T-helper 1 cell treated with Interleukin-12 subunit alpha and Interleukin-12 subunit beta and Interleukin-4 antibody, amounts not matched to agents 30 ng/mL and 1 ng/mL, for 36 hours (primary cell): Measurements from ENCODE around the gene ZNF426. TPM values are rescaled to one million over a fixed set of nuclear protein-coding genes. Genes with fewer than 3 reads are reported as not detected.
"Not testable (repeated sequence)": the region's sequence is repeated elsewhere in the genome, so short reads cannot be mapped to it uniquely, and the experiment has no call there.

Experiments used
- intact Hi-C: fragments of 100-400 bp; cut with micrococcal nuclease; formaldehyde crosslinking; loops from one replicate; pipeline ENCODE4 v1.15.1; 2024
- total RNA-seq: library from RNA; stranded (reverse); gene quantifications from 2 replicates; pipeline ENCODE4 v1.2.3, GENCODE V29; 2022

The ZNF426 gene
- 11.3 and 12.8 TPM in 2 replicates for total RNA-seq

DNA sequence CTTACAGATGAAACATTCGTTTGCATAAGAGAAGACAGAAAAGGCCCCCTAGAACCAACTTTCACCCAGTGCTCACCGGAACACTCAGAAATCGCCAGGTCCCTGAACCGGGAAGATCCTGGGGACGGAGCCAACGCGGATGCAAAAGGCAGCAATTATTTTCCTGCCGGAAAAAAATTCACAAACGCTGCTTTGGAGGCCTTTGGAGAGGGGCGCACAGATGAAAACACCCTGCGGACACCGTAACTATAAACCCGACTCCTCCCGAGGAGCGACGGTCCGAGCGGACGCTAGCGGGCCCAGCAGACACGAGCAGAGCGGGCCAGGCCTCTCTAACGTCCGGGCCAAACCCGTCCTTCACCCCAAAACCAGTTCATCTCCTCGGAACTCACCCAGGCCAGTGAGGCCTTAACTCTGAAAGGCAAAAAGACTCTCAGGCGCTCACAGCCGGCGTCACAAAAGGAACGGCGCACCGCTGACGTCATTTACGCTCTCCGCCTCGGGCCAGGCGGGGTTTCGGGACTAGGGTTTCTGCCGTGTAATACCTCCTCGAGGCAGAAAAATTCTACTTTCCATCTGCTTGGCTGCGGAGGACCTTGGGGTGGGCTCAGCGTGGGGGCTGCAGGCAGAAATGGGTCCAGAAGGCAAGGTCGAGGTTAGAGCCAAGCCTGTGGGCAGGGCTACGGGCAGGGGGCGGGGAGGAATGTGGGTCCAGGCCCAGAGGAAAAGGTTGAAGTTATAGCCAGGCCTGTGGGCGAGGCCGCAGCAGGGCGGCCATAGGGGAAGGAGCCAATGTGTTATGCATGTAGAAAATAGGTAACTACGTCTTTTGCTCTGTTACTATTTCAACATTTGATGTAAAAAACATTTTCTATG is at the start of gene ZNF426:
Gene ZNF426, minus strand, starts transcription at position 463 of the 876 bp plus-strand sequence. CDS start 2,413 bp downstream, outside the sequence.
- intact Hi-C loops = loop anchor here (1.0 to 5.0 kb wide), 9 partner anchors 30 to 398 kb away; partner anchors contain the start of genes ZNF121, ZNF266, ZNF317 and ZNF559

DNA sequence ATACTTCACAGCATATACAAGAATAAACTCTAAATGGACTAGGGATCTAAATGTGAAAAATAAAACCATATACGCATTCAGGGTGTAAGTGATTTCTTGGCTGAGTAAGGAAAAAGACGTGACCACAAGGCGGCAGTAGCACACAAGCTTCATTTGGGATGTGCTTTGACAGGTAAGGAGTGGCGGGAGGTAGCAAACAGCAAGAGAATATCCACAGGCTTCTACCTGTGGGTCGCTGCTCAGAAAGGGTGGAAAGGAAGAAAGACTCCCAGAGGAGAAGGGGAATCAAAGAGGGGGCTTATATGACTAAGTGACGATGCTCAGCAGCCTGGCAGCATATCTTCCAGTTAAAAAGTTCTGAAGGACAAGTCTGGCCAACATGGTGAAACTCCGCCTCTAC is 48.3 kb upstream of the ZNF426 start:
- intact Hi-C loops = loop anchor here (1.0 to 10.0 kb wide), 6 partner anchors 88 to 450 kb away; partner anchors contain the start of gene ZNF562

DNA sequence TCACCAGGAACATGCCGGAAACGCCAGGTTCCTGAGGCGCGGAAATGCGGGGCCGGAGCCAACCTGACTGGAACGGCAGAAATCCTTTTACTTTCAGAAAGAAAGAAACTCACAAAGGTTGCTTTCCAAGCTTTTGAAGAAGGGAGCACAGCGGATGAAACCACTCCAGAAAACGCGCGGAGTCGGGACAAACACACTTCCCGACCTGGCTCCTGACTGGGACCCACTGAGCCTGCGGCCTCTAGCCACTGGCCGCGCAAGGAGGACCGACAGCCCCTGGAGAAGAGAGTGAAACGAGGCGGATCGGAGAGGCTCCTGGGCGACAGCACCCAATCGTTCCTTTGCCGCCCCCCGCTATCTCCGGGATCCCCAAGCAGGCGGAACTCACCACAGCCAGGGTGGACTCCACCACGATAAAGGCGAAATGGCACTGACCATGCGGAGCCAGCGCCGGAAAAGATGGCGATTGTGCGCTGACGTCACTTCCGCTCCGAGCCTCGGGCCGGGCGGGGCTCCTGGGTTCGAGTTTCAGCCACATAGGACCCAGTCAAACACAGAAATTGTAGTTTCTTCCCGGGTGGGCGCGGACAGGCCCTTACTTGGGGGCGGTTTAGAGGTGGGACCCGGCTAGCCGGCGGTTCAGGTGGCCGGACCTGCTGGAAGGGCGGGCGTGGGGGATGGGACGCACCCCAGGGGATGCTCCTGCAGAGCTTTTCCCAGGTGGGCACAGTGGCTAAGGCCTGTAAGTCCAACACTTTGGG is 45.8 kb upstream of the ZNF426 start, which contains the start of gene ZNF121:
Gene ZNF121, minus strand, starts transcription at position 432 of the 761 bp plus-strand sequence. CDS start 16,407 bp downstream, outside the sequence.
- intact Hi-C loops = loop anchor here (1.0 to 10.0 kb wide), 8 partner anchors 37 to 444 kb away; partner anchors contain the start of genes FBXL12, ZNF266, ZNF317 and ZNF426

DNA sequence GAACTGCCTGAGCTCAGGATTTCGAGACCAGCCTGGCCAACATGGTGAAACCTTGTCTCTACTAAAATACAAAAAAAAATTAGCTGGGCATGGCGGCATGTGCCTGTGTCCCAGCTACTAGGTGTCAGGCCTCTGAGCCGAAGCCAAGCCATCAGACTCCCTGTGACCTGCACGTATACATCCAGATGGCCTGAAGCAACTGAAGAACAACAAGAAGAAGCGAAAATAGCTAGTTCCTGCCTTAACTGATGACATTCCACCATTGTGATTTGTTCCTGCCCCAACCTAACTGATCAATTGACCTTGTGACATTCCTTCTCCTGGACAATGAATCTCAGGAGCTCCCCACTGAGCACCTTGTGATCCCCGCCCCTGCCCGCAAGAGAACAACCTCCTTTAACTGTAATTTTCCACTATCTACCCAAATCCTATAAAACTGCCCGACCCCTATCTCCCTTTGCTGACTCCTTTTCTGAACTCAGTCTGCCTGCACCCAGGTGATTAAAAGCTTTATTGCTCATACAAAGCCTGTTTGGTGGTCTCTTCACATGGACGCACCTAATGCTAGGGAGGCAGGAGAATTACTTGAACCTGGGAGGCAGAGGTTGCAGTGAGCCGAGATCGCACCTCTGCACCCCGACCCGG is 43.8 kb upstream of the ZNF426 start:
- intact Hi-C loops = loop anchor here (10.0 kb wide), 1 partner anchor 93 kb away; the partner anchor contains the start of gene ZNF562

DNA sequence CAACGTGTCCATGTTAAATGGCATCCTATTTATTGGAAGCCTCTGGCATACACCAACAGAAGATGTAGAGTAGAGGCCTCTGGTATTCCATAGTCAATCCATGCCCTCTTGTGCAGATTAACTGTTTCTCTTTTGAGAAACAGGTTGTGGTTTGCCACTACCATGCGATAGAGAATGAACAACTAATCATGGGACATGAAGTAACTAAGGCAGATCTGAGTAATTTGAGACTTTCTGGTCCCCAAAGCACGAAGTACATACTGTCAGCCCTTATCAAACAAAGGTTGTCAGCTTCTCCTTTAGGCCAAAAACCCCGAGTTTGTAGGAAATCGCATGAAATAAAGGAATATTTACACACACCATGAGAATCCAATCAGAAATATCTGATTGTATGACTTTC is 42.3 kb upstream of the ZNF426 start:
- intact Hi-C loops = loop anchor here (10.0 kb wide), 1 partner anchor 94 kb away; the partner anchor contains the start of gene ZNF562

DNA sequence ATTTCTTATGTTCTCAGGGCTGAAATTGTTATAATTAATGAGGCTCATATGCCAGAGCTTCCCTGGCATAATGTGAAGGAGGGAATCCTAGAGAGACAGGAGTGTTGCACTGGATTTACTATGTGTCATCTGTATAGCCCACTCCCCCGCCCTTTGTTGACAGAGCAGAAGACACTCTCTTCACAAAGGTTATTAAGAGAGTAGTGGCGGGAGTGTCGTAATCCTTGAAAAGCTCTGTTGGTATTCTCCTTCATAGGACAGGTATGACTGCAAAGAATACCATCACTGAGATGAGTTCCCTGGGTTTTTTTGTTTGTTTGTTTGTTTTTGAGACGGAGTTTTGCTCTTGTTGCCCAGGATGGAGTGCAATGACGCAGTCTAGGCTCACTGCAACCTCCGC is 31.8 kb upstream of the ZNF426 start:
- intact Hi-C loops = no loop called here

DNA sequence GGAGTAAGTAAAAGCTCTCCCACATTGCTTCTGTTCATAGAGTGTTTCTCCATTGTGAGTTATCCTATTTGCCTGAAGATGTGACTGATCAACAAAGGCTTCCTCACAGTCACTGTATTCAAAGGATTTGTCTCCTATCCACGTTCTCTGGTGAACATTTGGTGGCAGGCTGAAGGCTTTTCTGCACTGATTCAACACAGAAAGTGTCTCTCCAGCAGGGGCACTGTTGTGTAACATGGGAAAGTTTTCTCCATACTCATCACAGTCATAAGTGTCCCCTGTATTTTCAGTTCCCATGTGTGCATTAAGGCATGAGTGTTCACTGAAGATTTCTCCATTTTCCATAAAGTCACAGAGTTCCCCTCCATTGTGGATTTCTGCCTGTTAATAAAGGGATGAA is 28.3 kb upstream of the ZNF426 start:
- intact Hi-C loops = no loop called here

DNA sequence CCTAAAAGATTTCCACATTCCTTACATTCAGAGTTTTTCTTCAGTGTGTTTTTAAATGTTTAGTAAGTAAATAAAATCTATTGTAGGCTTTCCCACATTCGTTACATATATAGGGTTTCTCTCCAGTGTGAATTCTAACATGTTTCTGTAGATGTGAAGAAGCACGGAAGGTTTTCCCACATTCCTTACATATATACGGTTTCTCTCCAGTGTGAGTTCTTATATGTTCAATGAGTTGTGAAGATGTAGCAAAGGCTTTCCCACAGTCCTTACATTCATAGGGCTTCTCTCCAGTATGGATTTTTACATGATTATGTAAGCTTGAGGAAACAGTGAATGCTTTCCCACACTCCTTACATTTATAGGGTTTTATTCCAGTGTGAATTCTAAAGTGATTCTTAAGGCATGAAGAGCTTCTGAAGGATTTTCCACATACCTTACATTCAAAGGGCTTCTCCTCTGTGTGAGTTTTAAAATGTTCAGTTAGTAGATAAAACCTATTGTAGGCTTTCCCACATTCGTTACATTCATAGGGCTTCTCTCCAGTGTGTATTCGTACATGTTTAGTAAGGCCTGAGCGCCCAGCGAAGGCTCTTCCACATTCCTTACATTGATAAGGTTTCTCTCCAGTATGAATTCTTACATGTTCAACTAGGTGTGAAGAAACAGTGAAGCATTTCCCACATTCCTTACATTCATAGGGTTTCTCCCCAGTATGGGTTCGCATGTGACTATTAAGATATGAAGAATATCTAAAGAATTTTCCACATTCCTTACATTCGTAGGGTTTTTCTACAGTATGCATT is 27.7 kb upstream of the ZNF426 start:
- intact Hi-C loops = no loop called here

DNA sequence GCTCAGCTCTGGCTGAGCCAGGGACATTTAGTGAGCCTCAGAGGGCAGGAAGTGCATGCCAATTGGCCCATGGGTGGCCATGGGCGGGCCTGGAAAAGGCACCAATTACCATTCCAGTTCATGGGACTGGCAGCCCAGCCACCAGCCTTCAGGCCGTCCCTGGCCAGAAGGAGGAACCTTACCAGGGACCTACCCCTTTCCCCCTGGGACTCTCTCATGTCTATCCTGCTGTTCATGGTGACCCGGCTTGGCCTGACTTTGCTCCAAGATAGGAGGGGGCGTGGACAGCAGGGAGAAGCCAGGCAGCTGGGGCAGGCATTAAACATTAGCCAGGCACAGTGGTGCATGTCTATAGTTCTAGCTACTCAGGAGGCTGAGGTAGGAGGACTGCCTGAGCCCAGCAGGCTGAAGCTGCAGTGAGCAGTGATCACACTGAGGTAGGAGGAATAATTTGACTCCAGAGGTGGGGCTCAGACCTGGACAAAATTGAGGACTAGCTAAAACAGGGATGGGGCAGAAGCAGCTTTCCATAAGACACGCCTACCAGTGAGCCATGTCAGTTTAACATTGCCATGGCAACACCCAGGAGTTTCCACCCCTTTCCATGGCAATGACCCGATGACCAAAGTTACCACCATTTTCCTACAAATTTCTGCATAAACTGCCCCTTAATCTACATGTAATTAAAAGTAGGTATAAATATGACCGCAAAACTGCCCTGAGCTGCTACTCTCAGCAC is 14.3 kb upstream of the ZNF426 start:
- intact Hi-C loops = no loop called here

DNA sequence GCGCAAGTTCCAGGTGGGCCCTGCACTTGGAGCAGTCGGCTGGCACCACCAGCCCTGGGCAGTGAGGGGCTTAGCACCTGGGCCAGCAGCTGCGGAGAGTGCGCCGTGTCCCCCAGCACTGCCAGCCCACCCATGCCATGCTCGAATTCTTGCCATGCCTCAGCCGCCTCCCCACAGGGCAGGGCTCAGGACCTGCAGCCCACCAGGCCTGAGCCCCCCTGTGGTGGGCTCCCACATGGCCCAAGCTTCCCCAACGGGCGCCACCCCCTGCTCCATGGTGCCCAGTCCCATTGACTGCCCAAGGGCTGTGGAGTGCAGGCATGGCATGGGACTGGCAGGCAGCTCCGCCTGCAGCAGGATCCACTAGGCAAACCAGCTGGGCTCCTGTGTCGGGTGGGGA is 9.4 kb upstream of the ZNF426 start:
- intact Hi-C loops = no loop called here

DNA sequence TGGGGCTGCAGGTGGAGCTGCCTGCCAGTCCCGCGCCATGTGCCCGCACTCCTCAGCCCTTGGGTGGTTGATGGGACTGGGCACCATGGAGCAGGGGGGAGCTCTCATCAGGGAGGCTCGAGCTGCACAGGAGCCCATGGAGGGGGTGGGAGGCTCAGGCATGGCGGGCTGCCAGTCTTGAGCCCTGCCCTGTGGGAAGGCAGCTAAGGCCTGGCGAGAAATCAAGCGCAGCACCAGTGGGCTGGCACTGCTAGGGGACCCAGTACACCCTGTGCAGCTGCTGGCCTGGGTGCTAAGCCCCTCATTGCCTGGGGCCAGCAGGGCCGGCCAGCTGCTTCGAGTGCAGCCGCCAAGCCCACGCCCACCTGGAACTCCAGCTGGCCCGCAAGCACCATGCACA is 2.8 kb upstream of the ZNF426 start:
- intact Hi-C loops = not testable (repeated sequence)

DNA sequence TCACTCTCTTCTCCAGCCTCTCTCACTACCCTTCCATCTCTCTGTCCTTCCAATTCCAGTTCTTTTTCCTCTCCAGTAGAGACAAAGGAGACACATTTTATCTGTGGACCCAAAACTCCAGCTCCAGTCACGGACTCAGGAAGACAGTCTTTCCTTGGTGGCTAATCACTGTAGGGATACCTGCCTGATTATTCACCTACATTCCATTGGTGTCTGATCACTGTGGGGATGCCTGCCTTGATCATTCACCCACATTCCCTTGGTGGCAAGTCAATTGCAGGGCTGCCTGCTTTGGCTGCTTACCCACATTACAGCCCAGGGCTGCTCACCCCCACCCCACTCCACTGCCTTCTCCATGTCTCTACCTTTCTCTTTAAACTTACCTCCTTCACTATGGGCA is 1.5 kb upstream of the ZNF426 start:
- intact Hi-C loops = loop anchor here (2.0 to 5.0 kb wide), 2 partner anchors 29 to 252 kb away; no protein-coding TSS in a partner anchor

DNA sequence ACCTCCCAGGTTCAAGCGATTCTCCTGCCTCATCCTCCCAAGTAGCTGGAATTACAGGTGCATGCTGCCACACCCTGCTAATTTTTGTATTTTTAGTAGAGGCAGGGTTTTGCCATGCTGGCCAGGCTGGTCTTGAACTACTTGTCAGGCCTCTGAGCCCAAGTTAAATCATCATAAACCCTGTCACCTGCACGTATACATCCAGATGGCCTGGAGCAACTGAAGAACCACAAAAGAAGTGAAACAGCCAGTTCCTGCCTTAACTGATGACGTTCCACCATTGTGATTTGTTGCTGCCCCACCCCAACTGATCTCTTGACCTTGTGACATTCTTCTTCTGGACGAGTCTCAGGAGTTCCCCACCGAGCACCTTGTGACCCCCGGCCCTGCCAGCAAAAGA is 756 bp upstream of the ZNF426 start:
- intact Hi-C loops = loop anchor here (2.0 to 5.0 kb wide), 2 partner anchors 30 to 253 kb away; no protein-coding TSS in a partner anchor

DNA sequence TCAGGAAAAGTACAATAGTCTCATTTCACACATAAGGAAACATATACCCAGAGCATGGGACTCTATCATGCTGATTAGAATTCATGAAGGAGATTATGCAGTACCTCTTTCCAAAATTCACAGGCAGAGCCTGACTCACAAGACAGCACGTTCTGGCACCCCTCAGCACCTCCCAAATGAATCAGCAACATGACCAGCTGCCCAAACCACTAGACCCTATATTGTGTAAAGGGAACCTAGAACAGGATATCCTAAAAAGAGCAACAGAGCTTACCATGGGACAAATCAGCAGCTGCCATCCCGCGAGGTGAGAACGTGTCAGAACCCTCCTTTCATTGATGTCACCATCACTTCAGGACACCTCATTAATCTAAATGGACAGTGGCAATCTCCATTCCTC is 2.5 kb downstream of the ZNF426 start:
- intact Hi-C loops = loop anchor here (5.0 kb wide), 1 partner anchor 256 kb away; no protein-coding TSS in a partner anchor

DNA sequence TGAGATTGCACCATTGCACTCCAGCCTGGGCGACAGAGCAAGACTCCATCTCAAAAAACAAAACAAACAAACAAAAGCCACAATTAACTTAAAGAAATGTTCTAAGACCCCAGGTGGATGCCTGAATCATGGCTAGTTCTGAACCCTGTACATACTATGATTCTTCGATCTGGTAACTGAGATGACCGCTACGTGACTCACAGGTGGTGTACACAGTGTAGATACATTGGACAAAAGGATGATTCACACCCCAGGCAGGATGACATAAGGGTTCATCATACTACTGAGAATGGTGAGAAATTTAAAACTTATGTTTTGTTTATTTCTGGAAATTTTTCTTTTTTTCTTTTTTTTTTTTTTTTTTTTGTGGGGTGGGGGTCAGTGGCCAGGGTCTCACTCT is 6.5 kb downstream of the ZNF426 start:
- intact Hi-C loops = no loop called here

DNA sequence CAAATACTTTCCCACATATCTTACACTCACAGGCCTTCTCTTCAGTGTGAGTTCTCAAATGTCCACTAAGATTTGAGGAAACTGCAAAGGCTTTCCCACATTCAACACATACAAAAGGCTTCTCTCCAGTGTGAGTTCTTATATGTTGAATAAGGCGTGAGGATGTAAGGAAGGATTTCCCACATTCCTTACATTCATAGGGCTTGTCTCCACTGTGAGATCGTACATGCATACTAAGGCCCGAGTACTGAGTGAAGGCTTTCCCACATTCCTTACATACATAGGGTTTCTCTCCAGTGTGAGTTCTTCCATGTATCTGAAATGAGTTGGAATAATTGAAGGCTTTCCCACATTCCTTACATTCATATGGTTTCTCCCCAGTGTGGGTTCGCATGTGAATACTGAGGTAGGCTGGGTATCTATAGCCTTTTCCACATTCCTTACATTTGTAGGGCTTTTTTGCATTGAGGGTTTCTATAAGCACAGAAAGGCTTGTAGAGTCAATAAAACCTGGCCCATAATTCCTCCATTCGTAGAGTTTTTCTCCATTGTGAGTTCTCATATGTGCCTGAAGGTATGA is 9.6 kb downstream of the ZNF426 start:
- intact Hi-C loops = no loop called here

DNA sequence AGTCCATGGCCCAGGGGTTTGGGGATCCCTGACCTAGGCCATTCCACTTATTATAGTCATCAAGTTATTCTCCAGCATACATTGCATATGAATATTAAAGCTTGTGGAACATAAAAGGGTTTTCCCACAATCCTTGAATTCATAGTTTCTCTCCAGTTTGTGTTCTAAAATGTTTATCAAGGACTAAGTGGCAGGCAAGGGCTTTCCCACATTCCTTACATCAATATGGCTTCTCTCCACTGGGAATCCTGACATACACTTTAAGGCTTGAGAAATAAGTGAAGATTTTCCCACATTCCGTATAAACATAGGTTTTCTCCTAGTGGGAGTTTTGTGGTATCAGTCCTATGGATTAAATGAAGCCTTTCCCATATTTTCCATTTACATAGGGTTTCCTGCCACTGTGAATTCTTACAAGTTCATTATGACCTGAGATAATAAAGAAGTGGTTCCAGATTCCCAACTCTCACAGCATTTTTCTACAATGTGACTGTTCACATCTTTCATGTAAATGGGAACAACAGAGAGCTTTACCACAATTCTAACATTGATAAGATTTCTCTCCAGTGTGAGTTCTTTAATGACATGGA is 14.5 kb downstream of the ZNF426 start:
- intact Hi-C loops = no loop called here

DNA sequence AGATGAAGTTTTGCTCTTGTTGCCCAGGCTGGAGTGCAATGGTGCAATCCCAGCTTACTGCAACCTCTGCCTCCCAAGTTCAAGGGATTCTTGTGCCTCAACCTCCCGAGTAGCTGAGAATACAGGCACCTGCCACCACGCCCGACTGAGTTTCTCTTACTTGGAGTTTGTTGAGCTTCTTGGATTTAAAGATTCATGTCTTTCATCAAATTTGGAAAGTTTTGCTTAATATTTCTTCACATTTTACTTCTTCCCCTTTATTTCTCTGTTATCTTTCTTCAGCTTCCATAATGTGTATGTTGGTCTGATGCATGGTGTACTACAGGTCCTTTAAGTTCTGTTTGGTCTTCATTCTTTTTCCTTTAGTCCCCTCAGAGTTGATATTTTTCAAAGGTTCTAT is 31.2 kb downstream of the ZNF426 start:
- intact Hi-C loops = no loop called here

DNA sequence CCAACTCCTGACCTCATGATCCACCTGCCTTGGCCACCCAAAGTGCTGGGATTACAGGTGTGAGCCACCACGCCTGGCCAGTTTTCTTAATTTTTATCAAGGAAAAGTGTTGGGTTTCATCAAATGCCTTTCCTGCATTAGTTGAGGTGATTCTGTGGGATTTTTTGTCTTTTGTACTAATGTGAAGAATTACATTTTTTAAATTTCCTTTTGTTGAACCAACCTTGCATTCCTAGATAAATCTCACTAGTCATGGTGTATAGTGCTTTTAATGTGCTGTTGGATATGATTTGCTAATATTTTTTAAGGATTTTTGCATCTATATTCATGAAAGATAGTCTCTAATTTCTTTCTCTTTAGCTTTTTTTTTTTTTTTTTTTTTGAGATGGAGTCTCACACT is 37.6 kb downstream of the ZNF426 start:
- intact Hi-C loops = no loop called here
